WTC11 (cell line): ENCODE results near the gene PAFAH2.

Experiments used
- CTCF ChIP-seq: fragments of 200-600 bp; IDR thresholded peaks from 2 replicates; pipeline ENCODE4 v1.8.0; 2022; ENCODE audit warnings: antibody characterized with exemption
- ETV6 ChIP-seq: sonication (generic); formaldehyde crosslinking; IDR thresholded peaks from 2 replicates; pipeline ENCODE4 v1.8.1; 2022; ENCODE audit warnings: mild to moderate bottlenecking, missing genetic modification reagents
- NFYB ChIP-seq: sonication (generic); formaldehyde crosslinking; conservative IDR thresholded peaks from 2 replicates; pipeline ENCODE4 v1.8.0; 2022; ENCODE audit warnings: low read depth, missing genetic modification reagents
- NR1H2 ChIP-seq: sonication (generic); formaldehyde crosslinking; IDR thresholded peaks from 2 replicates; pipeline ENCODE4 v1.9.0; 2021; ENCODE audit warnings: mild to moderate bottlenecking, moderate library complexity, missing genetic modification reagents
- USF1 ChIP-seq: sonication (generic); formaldehyde crosslinking; IDR thresholded peaks from 2 replicates; pipeline ENCODE4 v1.8.0; 2022; ENCODE audit warnings: mild to moderate bottlenecking, missing genetic modification reagents
- ZNF219 ChIP-seq: sonication (generic); formaldehyde crosslinking; IDR thresholded peaks from 2 replicates; pipeline ENCODE4 v1.8.0; 2023; ENCODE audit warnings: missing genetic modification reagents, mild to moderate bottlenecking, borderline replicate concordance

- TF ChIP-seq NR1H2 (CRISPR knock-in tag) (no peak), CTCF (no peak), ETV6 (CRISPR knock-in tag) (no peak), ZNF219 (CRISPR knock-in tag) (no peak), USF1 (CRISPR knock-in tag) (no peak), NFYB (CRISPR knock-in tag) (no peak)
Observed at GRCh38 chr1:26044414-26044813, 46.6 kb upstream of the PAFAH2 start.
